ENCODE results near the gene NFIB.

DNA sequence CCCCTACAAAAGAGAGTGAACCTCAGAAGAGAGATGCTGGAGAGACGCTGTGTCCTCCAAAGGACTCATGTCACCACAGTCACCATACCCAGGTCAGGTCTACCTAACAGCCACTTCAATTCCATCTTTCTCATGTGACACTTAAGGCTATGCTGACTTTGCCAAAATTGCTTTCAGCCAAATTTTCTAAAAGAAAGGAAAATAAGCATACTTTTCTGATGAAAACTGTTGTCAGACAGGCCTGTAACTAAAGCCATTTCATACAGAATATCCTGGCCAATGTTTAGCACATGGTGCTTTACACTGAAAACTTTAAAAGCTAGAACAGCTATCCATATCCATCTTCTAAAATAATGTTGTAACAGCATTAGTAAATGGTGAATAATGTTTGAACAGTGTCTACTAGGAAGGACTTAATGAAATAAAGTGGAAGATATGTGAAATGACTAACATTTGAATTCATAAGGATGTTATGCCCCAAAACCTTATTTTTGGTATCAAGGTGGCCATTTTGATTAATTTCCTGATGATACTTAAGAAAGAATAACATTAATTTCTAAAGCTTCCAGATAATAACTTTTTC, 97.2 kb downstream of the NFIB start:
- TF ChIP-seq, protein P1, sequence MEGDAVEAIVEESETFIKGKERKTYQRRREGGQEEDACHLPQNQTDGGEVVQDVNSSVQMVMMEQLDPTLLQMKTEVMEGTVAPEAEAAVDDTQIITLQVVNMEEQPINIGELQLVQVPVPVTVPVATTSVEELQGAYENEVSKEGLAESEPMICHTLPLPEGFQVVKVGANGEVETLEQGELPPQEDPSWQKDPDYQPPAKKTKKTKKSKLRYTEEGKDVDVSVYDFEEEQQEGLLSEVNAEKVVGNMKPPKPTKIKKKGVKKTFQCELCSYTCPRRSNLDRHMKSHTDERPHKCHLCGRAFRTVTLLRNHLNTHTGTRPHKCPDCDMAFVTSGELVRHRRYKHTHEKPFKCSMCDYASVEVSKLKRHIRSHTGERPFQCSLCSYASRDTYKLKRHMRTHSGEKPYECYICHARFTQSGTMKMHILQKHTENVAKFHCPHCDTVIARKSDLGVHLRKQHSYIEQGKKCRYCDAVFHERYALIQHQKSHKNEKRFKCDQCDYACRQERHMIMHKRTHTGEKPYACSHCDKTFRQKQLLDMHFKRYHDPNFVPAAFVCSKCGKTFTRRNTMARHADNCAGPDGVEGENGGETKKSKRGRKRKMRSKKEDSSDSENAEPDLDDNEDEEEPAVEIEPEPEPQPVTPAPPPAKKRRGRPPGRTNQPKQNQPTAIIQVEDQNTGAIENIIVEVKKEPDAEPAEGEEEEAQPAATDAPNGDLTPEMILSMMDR (IDR thresholded peaks at IDR 0.05) = no peak
- no peak for TF ChIP-seq EZH2phosphoT487 (IDR thresholded peaks at IDR 0.05)
